WI38 (cell line): Measurements from ENCODE around the gene SHB.

Source experiments
- H3K4me3 ChIP-seq: 2 replicates; pipeline ENCODE4 v1.5.1; 2011; ENCODE audit warnings: low read depth, mild to moderate bottlenecking, control low read depth, low read length
- CTCF ChIP-seq: IDR thresholded peaks from 2 replicates; pipeline ENCODE4 v1.5.1; 2012; ENCODE audit warnings: low read depth, mild to moderate bottlenecking, control low read depth, low read length

SHB gene, protein sequence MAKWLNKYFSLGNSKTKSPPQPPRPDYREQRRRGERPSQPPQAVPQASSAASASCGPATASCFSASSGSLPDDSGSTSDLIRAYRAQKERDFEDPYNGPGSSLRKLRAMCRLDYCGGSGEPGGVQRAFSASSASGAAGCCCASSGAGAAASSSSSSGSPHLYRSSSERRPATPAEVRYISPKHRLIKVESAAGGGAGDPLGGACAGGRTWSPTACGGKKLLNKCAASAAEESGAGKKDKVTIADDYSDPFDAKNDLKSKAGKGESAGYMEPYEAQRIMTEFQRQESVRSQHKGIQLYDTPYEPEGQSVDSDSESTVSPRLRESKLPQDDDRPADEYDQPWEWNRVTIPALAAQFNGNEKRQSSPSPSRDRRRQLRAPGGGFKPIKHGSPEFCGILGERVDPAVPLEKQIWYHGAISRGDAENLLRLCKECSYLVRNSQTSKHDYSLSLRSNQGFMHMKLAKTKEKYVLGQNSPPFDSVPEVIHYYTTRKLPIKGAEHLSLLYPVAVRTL

DNA sequence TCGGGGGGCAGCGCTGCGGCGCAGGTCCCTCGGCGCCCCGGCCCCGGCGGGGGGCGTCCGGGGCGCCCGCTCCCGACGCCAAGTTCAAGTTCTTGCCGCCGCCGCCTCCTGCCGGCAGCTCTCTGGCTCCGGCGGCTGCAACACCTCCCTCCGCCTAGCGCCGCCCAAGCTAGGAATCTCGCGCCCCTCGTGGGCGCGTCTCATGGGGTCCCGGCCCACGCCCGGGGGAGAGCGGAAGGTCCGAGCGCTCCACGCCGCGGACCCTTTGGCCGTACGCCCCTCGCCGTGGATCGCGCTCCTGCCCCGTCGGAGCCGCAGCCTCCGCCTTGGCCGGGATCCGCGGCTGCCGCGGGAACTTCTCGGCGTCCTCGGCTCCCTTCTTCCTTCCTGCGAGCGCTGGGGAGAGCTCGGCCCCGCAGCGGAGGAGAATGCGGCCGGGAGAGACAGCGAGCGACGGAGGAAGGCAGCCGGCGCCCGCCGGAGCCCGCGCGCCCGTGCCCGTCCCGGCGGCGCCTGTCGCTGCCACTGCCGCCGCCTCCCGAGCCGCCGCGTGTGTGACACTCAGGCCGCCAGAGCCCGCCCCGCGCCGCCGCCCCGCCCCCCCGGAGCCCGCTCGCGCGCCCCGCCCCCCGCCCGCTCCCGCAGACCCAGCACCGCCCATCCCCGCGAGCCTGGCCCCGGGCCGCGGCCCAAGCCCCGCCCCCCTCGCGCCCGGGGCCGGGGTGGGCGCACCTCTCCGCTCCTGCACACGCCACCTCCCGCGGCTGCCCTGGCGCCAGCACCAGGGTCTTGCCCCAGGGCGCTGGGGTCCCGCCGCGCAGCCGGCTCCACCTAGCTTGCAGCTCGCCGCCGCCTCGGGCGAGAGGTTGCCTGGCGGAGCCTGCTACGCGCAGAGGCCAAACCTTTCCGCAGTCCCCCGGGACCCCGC lies at the start of gene SHB:
Gene SHB, minus strand, starts transcription at position 527 of the 928 bp plus-strand sequence. CDS start 582 bp downstream, outside the sequence.
- TF ChIP-seq CTCF, result peak; percentile 41; the same call in 1 of the 2 replicates
- H3K4me3 ChIP-seq, result peak within 1 kb of the TSS; percentile 89

- H3K4me3 ChIP-seq, result no peak overlapping the region
- no peak for TF ChIP-seq CTCF
These were observed 48.6 kb upstream of the SHB start for GRCh38 chr9:38117651-38118050.

GRCh38 chr9:38114905-38115304 lies 45.9 kb upstream of the SHB start:
- no peak overlapping the region for H3K4me3 ChIP-seq
- TF ChIP-seq CTCF, result no peak

GRCh38 chr9:38112456-38112855 lies 43.4 kb upstream of the SHB start:
- no peak overlapping the region for H3K4me3 ChIP-seq
- TF ChIP-seq CTCF, result no peak

DNA sequence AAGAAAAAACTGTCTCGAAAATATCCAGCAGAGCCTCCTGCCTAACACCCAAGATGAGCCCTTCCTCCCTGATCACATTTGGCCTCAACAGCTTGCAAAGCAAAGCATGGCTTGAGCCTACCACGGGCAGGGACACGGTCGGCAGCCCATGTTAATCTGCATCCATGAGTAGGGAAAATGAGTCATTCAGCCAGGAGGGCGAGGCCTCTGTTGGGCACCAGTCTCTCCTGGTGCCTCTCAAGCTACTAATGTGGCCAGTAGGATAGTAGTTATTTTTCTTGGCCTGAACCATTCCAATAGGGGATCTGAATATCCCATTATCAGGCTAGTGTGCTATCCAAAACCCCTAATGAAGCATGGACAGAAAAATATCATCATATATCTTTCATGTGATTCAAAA lies 43.0 kb upstream of the SHB start:
- no peak for TF ChIP-seq CTCF

DNA sequence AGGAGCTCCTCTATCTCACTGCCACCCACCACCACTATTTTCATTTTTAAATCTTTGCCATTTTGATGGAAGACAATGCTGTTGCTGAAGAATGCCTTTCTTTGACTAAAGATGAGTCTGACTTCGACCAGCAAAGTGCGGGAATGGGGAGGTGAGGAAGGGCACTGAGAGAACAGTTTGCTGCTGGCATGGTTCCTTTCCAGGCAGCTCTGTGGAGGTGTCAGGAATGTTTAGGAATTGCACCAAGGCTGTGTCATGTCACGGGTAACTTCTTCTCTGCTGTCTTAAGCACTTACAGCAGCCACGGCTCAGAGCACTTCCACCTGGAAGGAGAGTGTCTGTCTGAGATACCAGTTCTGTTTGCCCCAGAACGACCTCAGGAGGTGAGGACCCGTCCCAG lies 41.4 kb upstream of the SHB start:
- H3K4me3 ChIP-seq, result no peak overlapping the region
- no peak for TF ChIP-seq CTCF

More for the DNA sequence above, 43.0 kb upstream of the SHB start:
- no peak overlapping the region for H3K4me3 ChIP-seq
